Measurements from ENCODE around the gene KRI1. TPM values are rescaled to one million over a fixed set of nuclear protein-coding genes. Genes with fewer than 3 reads are reported as not detected.
"Not testable (repeated sequence)": the region's sequence is repeated elsewhere in the genome, so short reads cannot be mapped to it uniquely, and the experiment has no call there.

KRI1 gene
- total RNA-seq, 1 experiment from 2014 or later, result 7.9 TPM

- in situ Hi-C loops (cut with HindIII; ENCODE audit: low pct_unique_long_range_greater_than_20kb, low sequenced_read_pairs), result no loop called here
- no peak for DNase-seq (ENCODE audit: low read depth, low spot score)
These were observed 10.8 kb downstream of the KRI1 start for GRCh38 chr19:10554760-10555609.

DNA sequence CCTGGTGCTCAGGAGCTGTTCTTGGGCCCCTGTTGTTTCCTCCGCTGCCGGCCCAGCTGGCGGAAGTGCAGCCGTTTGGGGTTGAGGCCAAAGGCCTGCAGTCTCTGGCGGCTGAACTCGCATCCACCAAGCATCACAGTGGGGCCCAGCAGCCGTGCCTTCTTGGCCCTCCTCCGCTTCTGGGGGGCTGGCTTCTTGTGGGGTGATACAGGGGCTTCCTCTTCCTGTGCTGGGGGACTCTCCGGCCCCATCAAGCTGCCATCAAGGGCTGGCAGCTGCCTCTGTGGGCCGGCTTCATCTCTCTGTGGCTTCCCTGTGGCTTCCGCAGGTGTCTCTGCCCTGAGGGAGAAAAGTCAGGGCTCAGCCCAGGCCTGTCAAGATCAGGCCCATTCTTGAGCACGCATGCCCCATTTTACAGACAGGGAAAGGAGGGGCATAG lies 11.8 kb downstream of the KRI1 start:
- in situ Hi-C loops (cut with HindIII; ENCODE audit: low pct_unique_long_range_greater_than_20kb, low sequenced_read_pairs), result no loop called here
- no peak for DNase-seq (ENCODE audit: low read depth, low spot score)

DNA sequence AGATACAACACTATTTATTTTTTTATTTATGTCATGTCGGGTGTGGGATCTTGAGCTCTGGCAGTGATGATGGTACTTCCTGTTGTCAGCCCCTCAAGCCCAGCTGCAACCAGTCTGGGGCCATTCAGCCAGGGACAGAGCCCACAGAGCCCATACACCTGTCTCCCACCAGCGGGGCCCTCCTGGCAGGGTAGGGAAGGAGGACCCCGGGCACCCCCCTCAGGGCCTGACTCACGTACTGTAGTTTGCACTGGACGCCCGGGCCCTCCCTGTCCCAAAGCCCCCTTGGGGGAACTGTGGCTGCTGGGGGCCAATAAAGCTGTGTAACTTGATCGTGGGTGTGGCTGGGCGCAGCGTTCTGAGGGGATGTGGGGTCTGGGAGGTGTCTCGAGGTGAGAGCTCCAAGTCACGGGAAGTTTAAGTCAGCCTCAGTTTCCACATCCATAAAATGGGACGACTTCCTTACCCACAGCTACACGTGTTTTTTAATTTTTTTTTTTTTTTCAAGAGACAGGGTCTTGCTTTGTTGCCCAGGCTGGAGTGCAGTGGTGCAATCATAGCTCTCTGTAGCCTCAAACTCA lies 12.6 kb downstream of the KRI1 start:
- DNase-seq (ENCODE audit: low read depth, low spot score), result no peak
- in situ Hi-C loops (cut with HindIII; ENCODE audit: low pct_unique_long_range_greater_than_20kb, low sequenced_read_pairs), result no loop called here

DNA sequence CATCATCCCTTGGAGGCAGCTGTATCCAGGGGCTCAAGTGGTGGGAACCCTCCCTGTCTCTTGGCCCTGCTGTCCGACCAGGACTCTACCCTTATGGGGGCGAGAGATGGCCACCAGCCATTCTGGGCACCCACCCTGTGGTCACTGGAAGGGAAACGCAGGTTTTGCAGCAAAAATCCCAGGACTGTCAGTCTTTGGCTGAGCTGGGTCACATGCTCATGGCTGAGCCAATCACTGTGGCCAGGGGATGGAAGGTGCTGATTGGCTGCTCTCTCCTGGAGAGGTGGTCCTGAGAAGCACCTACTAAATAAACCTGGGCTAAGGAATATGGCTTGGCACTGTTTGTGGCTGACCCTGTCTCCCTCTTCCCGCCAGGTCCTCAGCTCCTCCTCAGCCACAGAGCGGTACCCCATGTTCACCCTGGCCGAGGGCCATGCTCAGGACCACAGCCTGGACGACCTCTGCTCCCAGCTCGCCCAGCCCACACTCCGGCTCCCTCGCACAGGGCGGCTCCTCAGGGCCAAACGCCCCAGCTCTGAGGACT lies 13.2 kb downstream of the KRI1 start:
- in situ Hi-C loops (cut with HindIII; ENCODE audit: low pct_unique_long_range_greater_than_20kb, low sequenced_read_pairs), result no loop called here
- DNase-seq (ENCODE audit: low read depth, low spot score), result peak; percentile 59

- DNase-seq (ENCODE audit: low read depth, low spot score), result peak; percentile 64
- in situ Hi-C loops (cut with HindIII; ENCODE audit: low pct_unique_long_range_greater_than_20kb, low sequenced_read_pairs), result no loop called here
These were observed 14.0 kb downstream of the KRI1 start for GRCh38 chr19:10551698-10552301.

DNA sequence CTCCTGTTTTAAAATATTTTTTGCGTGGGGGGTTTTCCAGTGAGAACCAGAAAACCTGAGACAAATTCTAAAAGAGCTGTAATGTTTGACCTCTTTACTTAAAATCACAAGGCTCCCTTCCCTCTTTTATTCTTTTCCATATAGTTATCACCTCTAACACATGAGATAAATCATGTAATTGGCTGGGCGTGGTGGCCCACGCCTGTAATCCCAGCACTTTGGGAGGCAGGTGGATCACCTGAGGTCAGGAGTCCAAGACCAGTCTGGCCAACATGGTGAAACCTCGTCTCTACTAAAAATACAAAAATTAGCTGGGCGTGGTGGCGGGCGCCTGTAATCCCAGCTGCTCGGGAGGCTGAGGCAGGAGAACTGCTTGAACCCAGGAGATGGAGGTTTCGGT lies 14.8 kb downstream of the KRI1 start:
- in situ Hi-C loops (cut with HindIII; ENCODE audit: low pct_unique_long_range_greater_than_20kb, low sequenced_read_pairs); DNase-seq (ENCODE audit: low read depth, low spot score): not testable (repeated sequence)

DNA sequence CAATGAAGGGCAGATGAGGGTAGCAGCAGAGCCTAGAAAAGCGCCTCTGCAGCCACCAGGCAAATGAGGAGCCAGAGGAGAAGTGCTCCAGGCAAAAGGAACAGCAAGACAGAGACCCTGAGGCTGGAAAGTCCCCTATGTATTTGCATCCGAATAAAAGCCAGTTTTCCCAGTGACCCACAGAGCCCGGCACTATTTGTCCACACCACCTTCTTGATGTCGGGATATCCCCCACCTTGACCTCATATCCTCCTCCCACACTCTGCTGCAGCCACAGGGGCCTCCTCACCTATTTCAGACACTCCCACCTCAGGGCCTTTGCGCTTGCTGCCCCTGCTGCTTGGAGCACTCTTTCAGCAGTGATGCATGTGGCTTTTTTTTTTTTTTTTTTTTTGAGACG lies 15.5 kb downstream of the KRI1 start:
- in situ Hi-C loops (cut with HindIII; ENCODE audit: low pct_unique_long_range_greater_than_20kb, low sequenced_read_pairs), result no loop called here
- DNase-seq (ENCODE audit: low read depth, low spot score), result no peak

DNA sequence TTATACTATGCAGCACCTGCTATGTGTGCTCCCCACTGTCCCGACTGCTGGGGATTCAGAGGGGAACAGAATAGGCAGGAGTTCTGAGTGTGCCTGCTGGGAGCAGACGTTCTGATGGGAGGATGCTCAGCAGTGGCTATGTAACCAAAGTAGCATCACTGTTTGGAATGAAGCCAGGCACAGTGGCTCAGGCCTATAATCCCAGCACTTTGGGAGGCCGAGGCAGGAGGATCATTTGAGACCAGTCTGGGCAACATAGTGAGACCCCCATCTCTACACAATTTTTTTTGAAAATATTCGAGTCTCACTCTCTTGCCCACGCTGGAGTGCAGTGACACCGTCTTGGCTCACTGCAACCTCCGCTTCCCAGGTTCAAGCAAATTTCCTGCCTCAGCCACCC lies 16.1 kb downstream of the KRI1 start:
- no peak for DNase-seq (ENCODE audit: low read depth, low spot score)
- in situ Hi-C loops (cut with HindIII; ENCODE audit: low pct_unique_long_range_greater_than_20kb, low sequenced_read_pairs), result no loop called here

DNA sequence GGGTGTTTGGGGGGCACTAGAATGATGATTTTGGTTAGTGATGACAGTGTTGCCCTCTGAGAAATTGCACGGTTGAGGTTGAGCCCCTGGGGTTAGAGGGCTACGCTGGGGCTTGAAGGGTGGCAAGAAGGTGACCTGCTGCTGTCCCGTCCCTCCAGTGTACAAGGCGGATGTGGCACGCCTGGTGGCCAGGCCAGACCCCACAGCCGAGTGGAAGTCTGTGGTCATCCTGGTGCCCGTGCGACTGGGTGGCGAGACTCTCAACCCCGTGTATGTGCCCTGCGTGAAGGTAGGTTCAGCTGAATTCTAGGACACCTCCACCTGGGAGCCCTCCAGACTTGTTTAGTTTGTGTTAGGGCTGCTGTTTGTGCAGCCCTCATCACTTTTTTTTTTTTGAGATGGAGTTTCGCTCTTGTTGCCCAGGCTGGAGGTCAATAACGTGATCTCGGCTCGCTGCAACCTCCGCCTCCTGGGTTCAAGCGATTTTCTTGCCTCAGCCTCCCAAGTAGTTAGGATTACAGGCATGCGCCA lies 17.0 kb downstream of the KRI1 start:
- in situ Hi-C loops (cut with HindIII; ENCODE audit: low pct_unique_long_range_greater_than_20kb, low sequenced_read_pairs), result no loop called here
- no peak for DNase-seq (ENCODE audit: low read depth, low spot score)

GRCh38 chr19:10546817-10547216 lies 19.0 kb downstream of the KRI1 start:
- in situ Hi-C loops (cut with HindIII; ENCODE audit: low pct_unique_long_range_greater_than_20kb, low sequenced_read_pairs), result no loop called here
- no peak for DNase-seq (ENCODE audit: low read depth, low spot score)

DNA sequence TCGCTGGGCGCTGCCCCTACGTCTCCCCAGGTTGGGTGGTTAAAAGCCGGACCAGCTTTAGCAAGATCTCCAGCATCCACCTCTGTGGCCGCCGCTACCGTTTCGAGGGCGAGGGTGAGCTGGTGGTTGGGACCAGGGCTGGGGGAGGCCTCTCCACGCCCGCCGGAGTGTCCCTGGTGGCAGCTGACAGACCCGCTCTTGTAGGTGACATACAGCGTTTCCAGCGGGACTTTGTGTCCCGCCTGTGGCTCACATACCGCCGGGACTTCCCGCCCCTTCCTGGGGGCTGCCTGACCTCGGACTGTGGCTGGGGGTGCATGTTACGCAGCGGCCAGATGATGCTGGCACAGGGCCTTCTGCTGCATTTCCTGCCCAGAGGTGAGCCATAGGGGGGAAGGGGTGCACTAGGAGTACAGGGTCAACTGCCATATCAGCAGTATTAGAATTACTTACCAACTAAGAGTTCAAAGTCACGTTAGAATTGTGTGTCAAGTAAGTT lies 21.0 kb downstream of the KRI1 start:
- in situ Hi-C loops (cut with HindIII; ENCODE audit: low pct_unique_long_range_greater_than_20kb, low sequenced_read_pairs), result no loop called here
- no peak for DNase-seq (ENCODE audit: low read depth, low spot score)

DNA sequence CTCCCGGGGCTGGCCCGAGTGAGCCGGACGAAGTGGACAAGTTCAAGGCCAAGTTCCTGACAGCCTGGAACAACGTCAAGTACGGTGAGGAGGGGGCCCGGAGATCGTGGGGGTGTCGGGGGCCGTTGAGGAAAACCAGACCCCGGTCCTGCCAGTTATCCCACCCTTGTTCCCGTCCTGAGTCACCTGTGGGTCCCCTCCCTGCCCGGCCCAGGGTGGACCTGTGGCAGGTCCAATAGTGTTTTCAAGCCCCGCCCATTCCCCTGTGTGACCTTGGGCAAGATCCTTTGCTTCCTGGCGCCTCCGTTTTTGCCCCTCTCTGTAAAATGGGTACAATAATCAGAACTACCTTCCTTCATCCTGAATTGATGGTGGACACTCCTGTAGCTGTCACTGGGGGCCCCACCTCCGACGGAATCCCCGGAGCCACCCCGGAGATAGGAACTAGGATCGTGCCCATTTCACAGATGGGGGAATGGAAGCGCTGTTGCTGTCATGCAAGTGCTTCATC lies 21.5 kb downstream of the KRI1 start:
- DNase-seq (ENCODE audit: low read depth, low spot score), result peak; percentile 17
- in situ Hi-C loops (cut with HindIII; ENCODE audit: low pct_unique_long_range_greater_than_20kb, low sequenced_read_pairs), result no loop called here

DNA sequence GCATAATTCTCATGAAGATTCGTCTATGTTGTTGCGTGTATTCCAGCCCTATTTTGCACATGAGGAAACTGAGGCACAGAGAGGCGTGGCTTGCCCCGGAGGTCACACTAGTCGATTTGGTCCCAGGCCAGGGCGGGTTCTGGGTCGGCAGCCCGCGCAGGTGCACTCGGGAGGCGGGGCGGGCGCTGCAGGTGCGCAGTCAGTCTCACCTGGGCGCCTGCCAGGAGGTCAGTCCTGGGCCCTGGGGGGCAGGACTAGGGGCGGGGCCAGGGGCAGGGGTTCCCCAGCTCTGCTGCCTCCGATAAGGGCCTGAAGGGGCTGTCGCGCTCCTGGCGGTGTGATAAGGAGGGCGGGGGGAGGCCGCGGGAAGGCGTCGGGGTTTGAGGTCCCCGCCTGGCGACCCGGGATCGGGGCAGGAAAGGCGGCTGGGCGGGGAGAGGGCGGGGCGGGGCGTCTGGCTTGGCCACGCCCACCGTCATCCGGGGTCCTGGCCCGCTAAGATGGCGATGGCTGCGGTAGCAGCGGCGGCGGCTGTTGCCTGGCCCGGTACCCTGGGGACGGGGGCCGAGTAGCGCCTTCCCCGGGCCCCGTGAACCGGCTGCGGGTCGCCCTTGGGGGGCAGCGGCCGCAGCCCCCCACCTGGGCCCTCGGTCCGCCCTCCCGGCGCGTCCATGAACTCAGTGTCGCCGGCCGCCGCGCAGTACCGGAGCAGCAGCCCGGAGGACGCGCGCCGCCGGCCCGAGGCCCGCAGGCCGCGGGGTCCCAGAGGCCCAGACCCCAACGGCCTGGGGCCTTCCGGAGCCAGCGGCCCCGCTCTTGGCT lies 22.2 kb downstream of the KRI1 start, which contains the start of gene ATG4D:
Gene ATG4D (plus strand): TSS at position 485 of the 822 bp plus-strand sequence. CDS start 187 bp downstream, at position 672.
- peak; percentile 57 for DNase-seq (ENCODE audit: low read depth, low spot score)

DNA sequence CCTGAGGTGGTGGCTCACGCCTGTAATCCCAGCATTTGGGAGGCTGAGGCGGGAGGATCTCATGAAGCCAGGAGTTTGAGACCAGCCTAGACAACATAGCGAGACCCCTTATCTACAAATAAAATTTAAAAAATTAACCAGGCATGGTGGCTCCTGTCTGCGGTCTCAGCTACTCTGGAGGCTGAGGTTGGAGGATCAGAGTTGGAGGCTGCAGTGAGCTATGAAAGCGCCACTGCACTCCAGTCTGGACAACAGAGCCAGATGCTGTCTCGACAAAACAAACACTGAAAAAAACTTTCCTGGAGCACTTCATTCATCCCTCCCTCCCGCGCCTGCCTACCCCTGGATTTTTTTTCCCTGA lies 22.8 kb downstream of the KRI1 start:
- no peak for DNase-seq (ENCODE audit: low read depth, low spot score)
- in situ Hi-C loops (cut with HindIII; ENCODE audit: low pct_unique_long_range_greater_than_20kb, low sequenced_read_pairs), result no loop called here

More for the DNA sequence above, 22.2 kb downstream of the KRI1 start, which contains the start of gene ATG4D:
- in situ Hi-C loops (cut with HindIII; ENCODE audit: low pct_unique_long_range_greater_than_20kb, low sequenced_read_pairs), result no loop called here

GRCh38 chr19:10539016-10539415 lies 26.8 kb downstream of the KRI1 start:
- DNase-seq (ENCODE audit: low read depth, low spot score); in situ Hi-C loops (cut with HindIII; ENCODE audit: low pct_unique_long_range_greater_than_20kb, low sequenced_read_pairs): not testable (repeated sequence)

GRCh38 chr19:10538204-10538983 lies 27.4 kb downstream of the KRI1 start:
- in situ Hi-C loops (cut with HindIII; ENCODE audit: low pct_unique_long_range_greater_than_20kb, low sequenced_read_pairs), result no loop called here
- no peak for DNase-seq (ENCODE audit: low read depth, low spot score)
